C4-2B (cell line): ENCODE data around the gene CALHM2.

Experiments used
- ZFX ChIP-seq: fragments of 450-650 bp; IDR thresholded peaks from 2 replicates; pipeline ENCODE4 v1.6.1; 2017
- TF ChIP-seq, protein P1 (sequence below): fragments of 450-650 bp; conservative IDR thresholded peaks from 2 replicates; pipeline ENCODE4 v1.5.1; 2017; ENCODE audit warnings: mild to moderate bottlenecking

DNA sequence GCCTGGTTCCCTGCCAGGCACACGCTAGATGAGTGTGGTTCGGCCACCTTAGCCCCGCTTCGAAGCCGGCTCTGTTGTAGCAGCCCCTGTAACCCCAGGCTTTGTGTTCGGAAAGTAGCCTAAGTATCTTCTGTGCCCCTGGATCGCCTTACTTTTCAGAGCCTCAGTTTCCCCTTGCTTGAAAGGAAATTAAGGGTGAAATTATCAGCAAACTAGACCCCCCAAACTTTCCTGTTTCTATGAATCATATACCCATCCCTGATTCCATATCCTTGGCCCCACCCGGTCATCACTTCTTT lies 55.4 kb downstream of the CALHM2 start:
- TF ChIP-seq, protein P1, sequence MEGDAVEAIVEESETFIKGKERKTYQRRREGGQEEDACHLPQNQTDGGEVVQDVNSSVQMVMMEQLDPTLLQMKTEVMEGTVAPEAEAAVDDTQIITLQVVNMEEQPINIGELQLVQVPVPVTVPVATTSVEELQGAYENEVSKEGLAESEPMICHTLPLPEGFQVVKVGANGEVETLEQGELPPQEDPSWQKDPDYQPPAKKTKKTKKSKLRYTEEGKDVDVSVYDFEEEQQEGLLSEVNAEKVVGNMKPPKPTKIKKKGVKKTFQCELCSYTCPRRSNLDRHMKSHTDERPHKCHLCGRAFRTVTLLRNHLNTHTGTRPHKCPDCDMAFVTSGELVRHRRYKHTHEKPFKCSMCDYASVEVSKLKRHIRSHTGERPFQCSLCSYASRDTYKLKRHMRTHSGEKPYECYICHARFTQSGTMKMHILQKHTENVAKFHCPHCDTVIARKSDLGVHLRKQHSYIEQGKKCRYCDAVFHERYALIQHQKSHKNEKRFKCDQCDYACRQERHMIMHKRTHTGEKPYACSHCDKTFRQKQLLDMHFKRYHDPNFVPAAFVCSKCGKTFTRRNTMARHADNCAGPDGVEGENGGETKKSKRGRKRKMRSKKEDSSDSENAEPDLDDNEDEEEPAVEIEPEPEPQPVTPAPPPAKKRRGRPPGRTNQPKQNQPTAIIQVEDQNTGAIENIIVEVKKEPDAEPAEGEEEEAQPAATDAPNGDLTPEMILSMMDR = no peak
- no peak for TF ChIP-seq ZFX
